HCT116 (cell line): Measurements from ENCODE around the gene TMEM9. TPM values are rescaled to one million over a fixed set of nuclear protein-coding genes. Genes with fewer than 3 reads are reported as not detected.

Source experiments
- ATAC-seq: fragments of 200-7000 bp; cut with Tn5 transposase; 2 replicates; pipeline ENCODE4 v1.9.1; 2020; ENCODE audit warnings: mild to moderate bottlenecking, moderate library complexity
- BruUV-seq: library from RNA; stranded (reverse); fragments of 400-500 nt; replicated peaks from 2 replicates; lab custom pipeline; 2021; lab: Mats Ljungman, UMichigan
- CTCF ChIA-PET: fragments of 300-600 bp; sonication (Branson Sonifier 250); formaldehyde crosslinking; loops from one replicate; lab custom pipeline; 2021; ENCODE audit warnings: antibody characterized with exemption; lab: Charles Lee
- POLR2A ChIA-PET: fragments of 300-600, 350-600 bp; sonication (Branson Sonifier 250); formaldehyde crosslinking; loops from one replicate; lab custom pipeline; 2021; ENCODE audit warnings: antibody characterized with exemption; lab: Charles Lee
- RAD21 ChIA-PET, 2 experiments: fragments of 300-600 bp; sonication (Branson Sonifier 250); formaldehyde crosslinking; loops; one replicate each; lab custom pipeline; 2023; ENCODE audit warnings: low total read pairs in 2 of 2; ENCODE audit not compliant: uncharacterized antibody in 2 of 2, unreplicated experiment in 2 of 2, low non-redundant PET in 1 of 2; lab: Charles Lee
- DNase-seq: peaks from one replicate; pipeline ENCODE4 v3.0.0-alpha.2; 2010; ENCODE audit warnings: low read depth, low spot score
- H2AFZ ChIP-seq: fragments of 200-600 bp; shearing (Covaris generic), sonication (generic); 2 replicates; pipeline ENCODE4 v1.6.1; 2017; ENCODE audit warnings: low read depth, mixed run types, mixed read lengths, antibody characterized with exemption, low read length; ENCODE audit not compliant: poor library complexity, severe bottlenecking
- H3K27ac ChIP-seq: 2 replicates; pipeline ENCODE4 v1.5.1; 2012; ENCODE audit warnings: low read depth, low read length
- H3K27me3 ChIP-seq: fragments of 200-600 bp; sonication (generic); 2 replicates; pipeline ENCODE4 v1.6.1; 2016; ENCODE audit warnings: mixed run types, low read length, mixed read lengths; ENCODE audit not compliant: insufficient read depth
- H3K36me3 ChIP-seq, 2 experiments: fragments of 200-500 bp in 1 of 2; fragments of 200-600 bp in 1 of 2; sonication (Bioruptor generic) in 1 of 2; sonication (generic) in 1 of 2; 2 replicates each; pipeline versions ENCODE4 v1.5.1 to v1.6.1; 2014 to 2016; ENCODE audit warnings: low read length in 2 of 2, inconsistent platforms in 1 of 2, mixed read lengths in 1 of 2, mixed run types in 1 of 2; ENCODE audit not compliant: insufficient read depth in 2 of 2, control insufficient read depth in 1 of 2
- H3K4me1 ChIP-seq, 2 experiments: fragments of 200-600 bp in 1 of 2; sonication (generic) in 1 of 2; 2 replicates each; pipeline versions ENCODE4 v1.5.1 to v1.6.1; 2012 to 2017; ENCODE audit warnings: low read length in 2 of 2, inconsistent platforms in 1 of 2, mild to moderate bottlenecking in 1 of 2, mixed read lengths in 1 of 2, mixed run types in 1 of 2, moderate library complexity in 1 of 2; ENCODE audit not compliant: insufficient read depth in 2 of 2, control insufficient read depth in 1 of 2
- H3K4me2 ChIP-seq: fragments of 200-600 bp; sonication (generic); 2 replicates; pipeline ENCODE4 v1.6.1; 2017; ENCODE audit warnings: mixed run types, low read length, mixed read lengths
- H3K4me3 ChIP-seq, 2 experiments: fragments of 200-600 bp in 1 of 2; sonication (generic) in 1 of 2; replicated peaks in 1 of 2; 2 replicates each; pipeline ENCODE4 v1.5.1; 2011 to 2016; ENCODE audit warnings: low read length in 2 of 2, control low read depth in 1 of 2, low read depth in 1 of 2, mild to moderate bottlenecking in 1 of 2, mixed read lengths in 1 of 2, mixed run types in 1 of 2
- H3K79me2 ChIP-seq: fragments of 200-600 bp; sonication (generic); 2 replicates; pipeline ENCODE4 v1.6.1; 2017; ENCODE audit warnings: mild to moderate bottlenecking, mixed run types, low read length, moderate library complexity, mixed read lengths; ENCODE audit not compliant: insufficient read depth
- H3K9ac ChIP-seq: fragments of 200-600 bp; sonication (generic); 2 replicates; pipeline ENCODE4 v1.6.1; 2016; ENCODE audit warnings: low read length, mixed read lengths
- H3K9me2 ChIP-seq: fragments of 200-600 bp; sonication (generic), shearing (Covaris generic); 2 replicates; pipeline ENCODE4 v1.6.1; 2017; ENCODE audit warnings: mixed run types, mild to moderate bottlenecking, moderate library complexity; ENCODE audit not compliant: insufficient read depth
- H3K9me3 ChIP-seq, 2 experiments: fragments of 200-500 bp in 1 of 2; fragments of 200-600 bp in 1 of 2; sonication (Bioruptor generic) in 1 of 2; sonication (generic) in 1 of 2; 2 replicates each; pipeline ENCODE4 v1.6.1; 2014 to 2017; ENCODE audit warnings: low read length in 2 of 2, mixed read lengths in 2 of 2, inconsistent platforms in 1 of 2, low read depth in 1 of 2, mild to moderate bottlenecking in 1 of 2, mixed run types in 1 of 2, moderate library complexity in 1 of 2; ENCODE audit not compliant: control insufficient read depth in 1 of 2, insufficient read depth in 1 of 2
- H4K20me1 ChIP-seq: fragments of 200-600 bp; sonication (generic), shearing (Covaris generic); 2 replicates; pipeline ENCODE4 v1.6.1; 2017; ENCODE audit warnings: mixed run types, mild to moderate bottlenecking, moderate library complexity; ENCODE audit not compliant: insufficient read depth
- CEBPB ChIP-seq: IDR thresholded peaks from 2 replicates; pipeline ENCODE4 v1.6.1; 2012; ENCODE audit warnings: low read depth
- FOSL1 ChIP-seq: IDR thresholded peaks from 2 replicates; pipeline ENCODE4 v1.6.1; 2012; ENCODE audit warnings: low read depth
- JUND ChIP-seq: IDR thresholded peaks from 2 replicates; pipeline ENCODE4 v1.6.1; 2012
- SIN3A ChIP-seq: IDR thresholded peaks from 2 replicates; pipeline ENCODE4 v1.6.1; 2012; ENCODE audit warnings: low read depth
- SP1 ChIP-seq: IDR thresholded peaks from 2 replicates; pipeline ENCODE4 v1.6.1; 2012; ENCODE audit warnings: low read depth
- SRF ChIP-seq: IDR thresholded peaks from 2 replicates; pipeline ENCODE4 v1.6.1; 2012; ENCODE audit warnings: low read depth
- TCF7L2 ChIP-seq: IDR thresholded peaks from 2 replicates; pipeline ENCODE4 v1.7.0; 2011; ENCODE audit warnings: borderline replicate concordance, inconsistent platforms; ENCODE audit not compliant: insufficient read depth, insufficient read length; ENCODE audit errors: extremely low read depth
- YY1 ChIP-seq: IDR thresholded peaks from 2 replicates; pipeline ENCODE4 v1.6.1; 2011; ENCODE audit warnings: low read length, low read depth, moderate library complexity, mild to moderate bottlenecking; ENCODE audit not compliant: insufficient replicate concordance; ENCODE audit errors: extremely low read depth
- ZFX ChIP-seq: fragments of 450-650 bp; IDR thresholded peaks from 2 replicates; pipeline ENCODE4 v1.6.1; 2017
- intact Hi-C: fragments of 100-400 bp; cut with micrococcal nuclease; formaldehyde crosslinking; loops from 2 replicates; pipeline ENCODE4 v1.10.0; 2022
- total RNA-seq: library from RNA; stranded (reverse); gene quantifications from one replicate; pipeline ENCODE4 v1.2.1, GENCODE V29; 2021; ENCODE audit not compliant: unreplicated experiment
- TF ChIP-seq, protein P1 (sequence below): IDR thresholded peaks from 2 replicates; pipeline ENCODE4 v1.6.1; 2012
- TF ChIP-seq, protein P2 (sequence below): IDR thresholded peaks from 2 replicates; pipeline ENCODE4 v1.6.1; 2011; ENCODE audit warnings: mild to moderate bottlenecking, low read length, moderate library complexity; ENCODE audit not compliant: insufficient replicate concordance; ENCODE audit errors: extremely low read depth

The TMEM9 gene
- total RNA-seq, 1 experiment from 2014 or later, result 66.3 TPM

GRCh38 chr1:201157949-201158348 is 3.7 kb upstream of the TMEM9 start:
- H3K9ac ChIP-seq, result no peak overlapping the region
- H3K4me3 ChIP-seq, result no peak overlapping the region
- no peaks in the 10 kb centered on the region for H3K36me3 ChIP-seq
- no peak for TF ChIP-seq YY1
- TF ChIP-seq SRF, result no peak
- TF ChIP-seq JUND, result no peak
- no peak for TF ChIP-seq TCF7L2
- peaks cover 7% of the 10 kb centered on the region; the same call in 1 of the 2 replicates for H3K79me2 ChIP-seq
- no peak overlapping the region for H3K4me2 ChIP-seq
- ATAC-seq (no peak), DNase-seq (no peak)
- H3K4me1 ChIP-seq, result peaks cover 3 to 14% of the 10 kb centered on the region in 2 experiments; a peak in 3 of 4 replicates
- H4K20me1 ChIP-seq, result no peaks in the 10 kb centered on the region
- ChIA-PET POLR2A (no interaction called here), CTCF (no interaction called here), RAD21 (no interaction called here)
- intact Hi-C loops, result no loop called here
- no peaks in the 10 kb centered on the region for H3K9me3 ChIP-seq
- H3K27me3 ChIP-seq, result no peaks in the 10 kb centered on the region
- BruUV-seq, result no TSS peak
- no peak overlapping the region for H3K27ac ChIP-seq
- H2AFZ ChIP-seq, result no peak overlapping the region
- H3K9me2 ChIP-seq, result no peaks in the 10 kb centered on the region

DNA sequence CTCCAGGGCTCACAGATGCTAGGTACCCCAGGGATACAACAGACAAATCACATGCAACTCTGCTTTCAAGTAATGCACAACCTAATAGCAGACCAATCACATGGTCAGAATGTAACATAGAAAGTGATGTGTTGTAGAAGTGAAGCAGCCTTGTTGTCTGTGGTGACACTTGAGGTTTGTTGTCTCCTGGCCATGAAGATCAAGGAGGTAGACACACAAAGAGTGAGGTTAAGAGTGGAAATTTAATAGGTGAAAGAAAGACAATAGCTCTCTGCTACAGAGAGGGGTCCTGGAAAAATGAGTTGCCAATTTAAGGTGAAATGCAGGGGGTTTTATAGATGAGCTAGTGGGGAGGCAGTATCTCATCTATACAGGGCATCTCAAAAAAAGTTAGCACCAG is 2.5 kb upstream of the TMEM9 start:
- intact Hi-C loops, result no loop called here
- Histone ChIP-seq H3K36me3 (peaks cover under 1 to 2% of the 10 kb centered on the region in 2 experiments; a peak in 1 of 4 replicates), H3K9ac (no peak overlapping the region), H3K27me3 (no peaks in the 10 kb centered on the region), H3K4me2 (no peak overlapping the region), H3K9me3 (no peaks in the 10 kb centered on the region), H3K9me2 (no peaks in the 10 kb centered on the region), H4K20me1 (no peaks in the 10 kb centered on the region), H3K79me2 (peaks cover 16% of the 10 kb centered on the region; the same call in 1 of the 2 replicates), H3K4me3 (no peak overlapping the region), H2AFZ (no peak overlapping the region), H3K4me1 (peaks cover 3 to 15% of the 10 kb centered on the region in 2 experiments; a peak in 3 of 4 replicates), H3K27ac (no peak overlapping the region)
- TF ChIP-seq JUND, result no peak
- no peak for TF ChIP-seq ZFX
- TF ChIP-seq, protein P1, sequence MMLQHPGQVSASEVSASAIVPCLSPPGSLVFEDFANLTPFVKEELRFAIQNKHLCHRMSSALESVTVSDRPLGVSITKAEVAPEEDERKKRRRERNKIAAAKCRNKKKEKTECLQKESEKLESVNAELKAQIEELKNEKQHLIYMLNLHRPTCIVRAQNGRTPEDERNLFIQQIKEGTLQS, result no peak
- no peak for TF ChIP-seq CEBPB
- no peak for TF ChIP-seq YY1
- TF ChIP-seq FOSL1, result no peak
- TF ChIP-seq, protein P2, sequence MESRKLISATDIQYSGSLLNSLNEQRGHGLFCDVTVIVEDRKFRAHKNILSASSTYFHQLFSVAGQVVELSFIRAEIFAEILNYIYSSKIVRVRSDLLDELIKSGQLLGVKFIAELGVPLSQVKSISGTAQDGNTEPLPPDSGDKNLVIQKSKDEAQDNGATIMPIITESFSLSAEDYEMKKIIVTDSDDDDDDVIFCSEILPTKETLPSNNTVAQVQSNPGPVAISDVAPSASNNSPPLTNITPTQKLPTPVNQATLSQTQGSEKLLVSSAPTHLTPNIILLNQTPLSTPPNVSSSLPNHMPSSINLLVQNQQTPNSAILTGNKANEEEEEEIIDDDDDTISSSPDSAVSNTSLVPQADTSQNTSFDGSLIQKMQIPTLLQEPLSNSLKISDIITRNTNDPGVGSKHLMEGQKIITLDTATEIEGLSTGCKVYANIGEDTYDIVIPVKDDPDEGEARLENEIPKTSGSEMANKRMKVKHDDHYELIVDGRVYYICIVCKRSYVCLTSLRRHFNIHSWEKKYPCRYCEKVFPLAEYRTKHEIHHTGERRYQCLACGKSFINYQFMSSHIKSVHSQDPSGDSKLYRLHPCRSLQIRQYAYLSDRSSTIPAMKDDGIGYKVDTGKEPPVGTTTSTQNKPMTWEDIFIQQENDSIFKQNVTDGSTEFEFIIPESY, result no peak
- no peak for TF ChIP-seq SP1
- TF ChIP-seq SIN3A, result no peak
- no peak for DNase-seq
- CTCF ChIA-PET, result no interaction called here
- POLR2A ChIA-PET, result no interaction called here
- RAD21 ChIA-PET, result no interaction called here
- ATAC-seq, result no peak
- BruUV-seq, result no TSS peak
